Motor neuron (in vitro differentiated cells): Measurements from ENCODE around the gene DIS3L2. TPM values are rescaled to one million over a fixed set of nuclear protein-coding genes. Genes with fewer than 3 reads are reported as not detected.
"Not testable (repeated sequence)": the region's sequence is repeated elsewhere in the genome, so short reads cannot be mapped to it uniquely, and the experiment has no call there.

Experiments used
- ATAC-seq, 8 experiments: fragments of 200-7000 bp; cut with Tn5 transposase; replicated peaks in 6 of 8; 2 replicates each; pipeline ENCODE4 v1.8.0; 2021; ENCODE audit warnings: mild to moderate bottlenecking in 8 of 8, moderate library complexity in 8 of 8
- H3K27ac ChIP-seq, 2 donors: fragments of 250-450 bp; sonication (Bioruptor Pico); 2 replicates each; pipeline ENCODE4 v1.9.0; 2021; ENCODE audit warnings: antibody characterized with exemption in 2 of 2, mild to moderate bottlenecking in 2 of 2, moderate library complexity in 1 of 2
- H3K4me1 ChIP-seq, 2 donors: fragments of 250-450 bp; sonication (Bioruptor Pico); replicated peaks in 1 of 2; 2 replicates each; pipeline ENCODE4 v1.6.1; 2021; ENCODE audit warnings: antibody characterized with exemption in 2 of 2, mild to moderate bottlenecking in 2 of 2, moderate library complexity in 1 of 2
- H3K4me3 ChIP-seq, 5 donors: fragments of 250-450 bp; sonication (Bioruptor Pico); 2 replicates each; pipeline ENCODE4 v1.9.0; 2021; ENCODE audit warnings: antibody characterized with exemption in 5 of 5, mild to moderate bottlenecking in 5 of 5, moderate library complexity in 4 of 5
- WGBS, 10 experiments: fragments of 450-650 bp; shearing (Covaris generic); methylation state at CpG; one replicate each; pipeline ENCODE4 v1.0.0; 2022; 5-methylcytosine and 5-hydroxymethylcytosine counted together
- in situ Hi-C, 9 experiments: fragments of 400-800 bp; cut with MboI; loops; one replicate each; pipeline ENCODE4 v1.15.0; 2021; ENCODE audit warnings: low sequenced_read_pairs in 9 of 9, low pct_unique_long_range_greater_than_20kb in 2 of 9; ENCODE audit not compliant: unreplicated experiment in 9 of 9
- total RNA-seq, 8 experiments: library from RNA; unstranded; fragments of 300-600 nt; gene quantifications; 2 replicates each; pipeline versions ENCODE4 v1.2.3 to v1.2.4, GENCODE V29; 2022

The DIS3L2 gene
- total RNA-seq, 8 experiments from 2014 or later = 10.6 to 33.1 (median 21.8) TPM

- no CpG with 5 or more reads among the region's 12 CpGs for WGBS, 10 experiments
- H3K4me3 ChIP-seq, H3K27ac ChIP-seq, in situ Hi-C loops: not testable (repeated sequence)
- H3K4me1 ChIP-seq = peaks cover 10 to 17% of the 10 kb centered on the region in 2 donors
- peak in 5 of 8 experiments; percentile 40 to 64 (median 47) for ATAC-seq
These were observed 408.5 kb downstream of the DIS3L2 start for GRCh38 chr2:232370007-232370406.

- in situ Hi-C loops = no loop called here
- Histone ChIP-seq H3K4me1 (peaks cover 10 to 21% of the 10 kb centered on the region in 2 donors), H3K27ac (no peak overlapping the region), H3K4me3 (no peak overlapping the region)
- ATAC-seq = no peak
- WGBS, 10 experiments = 58 to 100% (median 93%) methylated on average over 3 to 10 of the region's 18 CpGs; no CpG with 5 or more reads in 1 of the 10 experiments
These were observed 411.0 kb downstream of the DIS3L2 start for GRCh38 chr2:232372231-232373208.

GRCh38 chr2:232374356-232374755 lies 412.8 kb downstream of the DIS3L2 start:
- in situ Hi-C loops = no loop called here
- 71 to 100% (median 94%) methylated on average over 1 of the region's 1 CpG; no CpG with 5 or more reads in 6 of the 10 experiments for WGBS, 10 experiments

GRCh38 chr2:232375164-232375563 lies 413.7 kb downstream of the DIS3L2 start:
- Histone ChIP-seq H3K27ac (no peak overlapping the region), H3K4me3 (no peak overlapping the region), H3K4me1 (peaks cover 0 to 10% of the 10 kb centered on the region in 2 donors)
- WGBS, 10 experiments = 16 to 83% (median 50%) methylated on average over 2 to 10 of the region's 12 CpGs
- in situ Hi-C loops = no loop called here
- ATAC-seq = peak in 2 of 8 experiments; percentile 32 to 38

More at GRCh38 chr2:232374356-232374755, 412.8 kb downstream of the DIS3L2 start:
- peak in 3 of 8 experiments; percentile 96 to 98 (median 98) for ATAC-seq
- H3K4me3 ChIP-seq = no peak overlapping the region
- H3K27ac ChIP-seq = no peak overlapping the region
- H3K4me1 ChIP-seq = peaks cover 5 to 15% of the 10 kb centered on the region in 2 donors

GRCh38 chr2:232376260-232376659 lies 414.7 kb downstream of the DIS3L2 start:
- Histone ChIP-seq H3K27ac (no peak overlapping the region), H3K4me1 (peaks cover 0 to 10% of the 10 kb centered on the region in 2 donors), H3K4me3 (no peak overlapping the region)
- WGBS, 10 experiments = 70 to 100% (median 83%) methylated on average over 1 to 2 of the region's 4 CpGs; no CpG with 5 or more reads in 7 of the 10 experiments
- ATAC-seq = no peak
- in situ Hi-C loops = no loop called here

GRCh38 chr2:232376713-232377112 lies 415.2 kb downstream of the DIS3L2 start:
- WGBS, 10 experiments = 46 to 100% (median 100%) methylated on average over 1 to 4 of the region's 7 CpGs; no CpG with 5 or more reads in 6 of the 10 experiments
- Histone ChIP-seq H3K4me3 (no peak overlapping the region), H3K27ac (no peak overlapping the region), H3K4me1 (peaks cover 0 to 10% of the 10 kb centered on the region in 2 donors)
- in situ Hi-C loops = no loop called here
- no peak for ATAC-seq

- Histone ChIP-seq H3K27ac (no peak overlapping the region), H3K4me1 (peaks cover 0 to 10% of the 10 kb centered on the region in 2 donors), H3K4me3 (no peak overlapping the region)
- ATAC-seq = no peak
- 40 to 100% (median 83%) methylated on average over 1 to 5 of the region's 7 CpGs; no CpG with 5 or more reads in 1 of the 10 experiments for WGBS, 10 experiments
- in situ Hi-C loops = no loop called here
These were observed 415.8 kb downstream of the DIS3L2 start for GRCh38 chr2:232377319-232377718.

- Histone ChIP-seq H3K4me3 (no peak overlapping the region), H3K27ac (no peak overlapping the region), H3K4me1 (peaks cover 0 to 10% of the 10 kb centered on the region in 2 donors)
- ATAC-seq = no peak
- WGBS, 10 experiments = 71 to 100% (median 85%) methylated on average over 1 to 2 of the region's 17 CpGs; no CpG with 5 or more reads in 6 of the 10 experiments
- in situ Hi-C loops = no loop called here
These were observed 416.6 kb downstream of the DIS3L2 start for GRCh38 chr2:232377841-232378734.

GRCh38 chr2:232378735-232379151 lies 417.2 kb downstream of the DIS3L2 start, which contains the start of gene ALPP:
TSS of gene ALPP (plus strand) at chr2:232378751. CDS start at chr2:232378803, 52 bp downstream.
- in situ Hi-C loops, H3K27ac ChIP-seq, ATAC-seq, H3K4me3 ChIP-seq: not testable (repeated sequence)
- H3K4me1 ChIP-seq = peaks cover 0 to 10% of the 10 kb centered on the region in 2 donors
- WGBS, 10 experiments = no CpG with 5 or more reads among the region's 12 CpGs

GRCh38 chr2:232379610-232380590 lies 418.4 kb downstream of the DIS3L2 start:
- H3K4me1 ChIP-seq, H3K4me3 ChIP-seq, H3K27ac ChIP-seq, ATAC-seq, in situ Hi-C loops: not testable (repeated sequence)
- WGBS, 10 experiments = 20 to 93% methylated on average over 2 of the region's 41 CpGs; no CpG with 5 or more reads in 8 of the 10 experiments

GRCh38 chr2:232381204-232382031 lies 419.9 kb downstream of the DIS3L2 start:
- H3K4me1 ChIP-seq, H3K4me3 ChIP-seq, in situ Hi-C loops, H3K27ac ChIP-seq: not testable (repeated sequence)
- ATAC-seq = peak in 1 of 8 experiments; percentile 81
- 90 to 93% methylated on average over 2 to 3 of the region's 59 CpGs; no CpG with 5 or more reads in 8 of the 10 experiments for WGBS, 10 experiments
